ENCODE results near the gene ABCC8.

DNA sequence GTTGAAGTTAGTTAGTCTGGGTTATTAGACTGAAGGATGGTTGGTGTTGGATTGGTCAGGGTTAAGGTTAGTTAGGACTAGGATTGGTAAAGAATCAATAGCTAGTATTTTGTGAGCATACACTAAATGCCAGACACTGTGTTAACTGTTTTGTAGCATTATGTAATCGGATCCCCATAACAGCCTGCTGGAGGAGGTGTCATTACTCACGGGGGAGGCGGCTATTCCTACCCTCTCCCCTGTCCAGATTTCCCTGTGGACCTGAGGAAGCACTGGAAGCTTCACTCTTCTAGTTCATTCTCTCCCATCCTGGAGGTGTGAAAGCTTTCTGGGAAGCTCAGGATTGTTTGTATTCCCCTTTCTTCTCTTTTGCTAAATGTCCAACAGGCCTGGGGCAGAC, 47.7 kb downstream of the ABCC8 start:
- TF ChIP-seq POLR2AphosphoS5 (IDR thresholded peaks at IDR 0.05; ENCODE audit: borderline replicate concordance, low read depth, low read length) (no peak), EZH2 (IDR thresholded peaks at IDR 0.05) (no peak)

Measured in SK-N-MC (cell line).